NCI-H446 treated with DMSO at 0.1 percent for 48 hours (cell line): ENCODE results near the gene MYL12A.
A peak's percentile ranks its signal among the peaks of the same experiment; 100 is the strongest.
"Not testable (repeated sequence)": the region's sequence is repeated elsewhere in the genome, so short reads cannot be mapped to it uniquely, and the experiment has no call there.

Experiments used
- DNase-seq: peaks from one replicate; lab custom pipeline; 2025; lab: John Stamatoyannopoulos, UW

The MYL12A gene

GRCh38 chr18:3247240-3248061 lies at the start of gene MYL12A:
TSS of gene MYL12A (plus strand) at chr18:3247801. CDS start at chr18:3253248, 5,447 bp downstream.
- DNase-seq, result peak; percentile 93

GRCh38 chr18:3198260-3198860 lies 49.2 kb upstream of the MYL12A start:
- not testable (repeated sequence) for DNase-seq

- DNase-seq, result no peak
These were observed 47.5 kb upstream of the MYL12A start for GRCh38 chr18:3199942-3200645.

GRCh38 chr18:3205239-3205638 lies 42.4 kb upstream of the MYL12A start:
- no peak for DNase-seq

- DNase-seq, result no peak
These were observed 40.0 kb upstream of the MYL12A start for GRCh38 chr18:3207565-3207964.

GRCh38 chr18:3209859-3210569 lies 37.6 kb upstream of the MYL12A start:
- no peak for DNase-seq

- DNase-seq, result no peak
These were observed 36.2 kb upstream of the MYL12A start for GRCh38 chr18:3211236-3211992.

GRCh38 chr18:3212657-3213056 lies 34.9 kb upstream of the MYL12A start:
- no peak for DNase-seq

GRCh38 chr18:3213300-3214059 lies 34.1 kb upstream of the MYL12A start:
- no peak for DNase-seq

GRCh38 chr18:3214855-3215637 lies 32.6 kb upstream of the MYL12A start:
- DNase-seq, result no peak

GRCh38 chr18:3216987-3217386 lies 30.6 kb upstream of the MYL12A start:
- no peak for DNase-seq

GRCh38 chr18:3217948-3218647 lies 29.5 kb upstream of the MYL12A start:
- no peak for DNase-seq

- no peak for DNase-seq
These were observed 28.8 kb upstream of the MYL12A start for GRCh38 chr18:3218819-3219218.

GRCh38 chr18:3219241-3219630 lies 28.4 kb upstream of the MYL12A start:
- no peak for DNase-seq

GRCh38 chr18:3219631-3220335 lies 27.8 kb upstream of the MYL12A start, which contains the start of gene MYOM1:
TSS of gene MYOM1 (minus strand) at chr18:3219968. CDS start at chr18:3215223, 4,745 bp downstream.
- DNase-seq, result no peak

- not testable (repeated sequence) for DNase-seq
These were observed 26.7 kb upstream of the MYL12A start for GRCh38 chr18:3220868-3221267.

- no peak for DNase-seq
These were observed 26.1 kb upstream of the MYL12A start for GRCh38 chr18:3221496-3221895.

GRCh38 chr18:3223356-3223755 lies 24.2 kb upstream of the MYL12A start:
- DNase-seq, result no peak

- no peak for DNase-seq
These were observed 23.4 kb upstream of the MYL12A start for GRCh38 chr18:3224223-3224622.
